Trophoblast cell (in vitro differentiated cells and primary cell): ENCODE measurements around the gene GFOD1.
"Not testable (repeated sequence)": the region's sequence is repeated elsewhere in the genome, so short reads cannot be mapped to it uniquely, and the experiment has no call there.

ENCODE experiments used
- DNase-seq, 2 donors: peaks; one replicate each; pipeline ENCODE4 v3.0.0-alpha.2; 2016
- H2AFZ ChIP-seq: 2 replicates; pipeline ENCODE4 v1.6.1; 2013; ENCODE audit warnings: low read length, moderate library complexity, mild to moderate bottlenecking; ENCODE audit not compliant: insufficient read depth, poor library complexity
- H2AK5ac ChIP-seq: 2 replicates; pipeline ENCODE4 v1.6.1; 2013; ENCODE audit warnings: mild to moderate bottlenecking, low read length
- H2BK120ac ChIP-seq: 2 replicates; pipeline ENCODE4 v1.6.1; 2013; ENCODE audit warnings: low read length, mild to moderate bottlenecking, moderate library complexity; ENCODE audit not compliant: insufficient read depth, poor library complexity
- H2BK12ac ChIP-seq: 2 replicates; pipeline ENCODE4 v1.6.1; 2013; ENCODE audit warnings: mild to moderate bottlenecking, low read length, moderate library complexity
- H2BK5ac ChIP-seq: 2 replicates; pipeline ENCODE4 v1.6.1; 2013; ENCODE audit warnings: low read length, low read depth, moderate library complexity, mild to moderate bottlenecking; ENCODE audit not compliant: poor library complexity
- H3K14ac ChIP-seq: 2 replicates; pipeline ENCODE4 v1.6.1; 2013; ENCODE audit warnings: mild to moderate bottlenecking, low read length
- H3K18ac ChIP-seq: 2 replicates; pipeline ENCODE4 v1.6.1; 2013; ENCODE audit warnings: mild to moderate bottlenecking, low read length
- H3K23ac ChIP-seq: 2 replicates; pipeline ENCODE4 v1.6.1; 2013; ENCODE audit warnings: low read length
- H3K27ac ChIP-seq: 2 replicates; pipeline ENCODE4 v1.5.1; 2013; ENCODE audit warnings: low read depth, mild to moderate bottlenecking, inconsistent platforms, low read length, moderate library complexity
- H3K27me3 ChIP-seq: 2 replicates; pipeline ENCODE4 v1.6.1; 2013; ENCODE audit warnings: inconsistent platforms, mild to moderate bottlenecking, low read length, moderate library complexity; ENCODE audit not compliant: insufficient read depth
- H3K36me3 ChIP-seq, 2 experiments: 1 replicate in 1 of 2; 2 replicates in 1 of 2; pipeline ENCODE4 v1.6.1; 2013; ENCODE audit warnings: low read length in 2 of 2, mild to moderate bottlenecking in 2 of 2, moderate library complexity in 1 of 2; ENCODE audit not compliant: insufficient read depth in 2 of 2, control insufficient read depth in 1 of 2
- H3K4ac ChIP-seq: 2 replicates; pipeline ENCODE4 v1.6.1; 2013; ENCODE audit warnings: low read depth, mild to moderate bottlenecking, low read length, moderate library complexity
- H3K4me1 ChIP-seq, 2 experiments: 1 replicate in 1 of 2; 2 replicates in 1 of 2; pipeline ENCODE4 v1.6.1; 2013; ENCODE audit warnings: low read length in 2 of 2, mild to moderate bottlenecking in 2 of 2, moderate library complexity in 1 of 2; ENCODE audit not compliant: insufficient read depth in 2 of 2, control insufficient read depth in 1 of 2
- H3K4me2 ChIP-seq: 2 replicates; pipeline ENCODE4 v1.6.1; 2013; ENCODE audit warnings: inconsistent platforms, mild to moderate bottlenecking, low read length, moderate library complexity
- H3K4me3 ChIP-seq: 2 replicates; pipeline ENCODE4 v1.5.1; 2013; ENCODE audit warnings: mild to moderate bottlenecking, low read depth, low read length, inconsistent platforms
- H3K79me1 ChIP-seq: one replicate; pipeline ENCODE4 v1.6.1; 2013; ENCODE audit warnings: low read length
- H3K79me2 ChIP-seq: 2 replicates; pipeline ENCODE4 v1.6.1; 2013; ENCODE audit warnings: low read length, mild to moderate bottlenecking; ENCODE audit not compliant: control insufficient read depth, insufficient read depth, poor library complexity
- H3K9ac ChIP-seq: 2 replicates; pipeline ENCODE4 v1.6.1; 2013; ENCODE audit warnings: mild to moderate bottlenecking, low read length
- H3K9me3 ChIP-seq: 2 replicates; pipeline ENCODE4 v1.6.1; 2013; ENCODE audit warnings: low read depth, mild to moderate bottlenecking, control low read depth, inconsistent platforms, low read length; ENCODE audit not compliant: insufficient read depth
- H4K12ac ChIP-seq: 2 replicates; pipeline ENCODE4 v1.6.1; 2013; ENCODE audit warnings: low read depth, mild to moderate bottlenecking, low read length, moderate library complexity
- H4K8ac ChIP-seq: 2 replicates; pipeline ENCODE4 v1.6.1; 2013; ENCODE audit warnings: low read depth, mild to moderate bottlenecking, low read length, moderate library complexity
- H4K91ac ChIP-seq: one replicate; pipeline ENCODE4 v1.6.1; 2013; ENCODE audit warnings: low read depth, mild to moderate bottlenecking, low read length, moderate library complexity
- WGBS: extraction: QIAGEN DNeasy Blood & Tissue Kit; methylation state at CpG from one replicate; pipeline ENCODE4 v1.1.7; 2013; ENCODE audit warnings: missing lambda C conversion rate; ENCODE audit not compliant: insufficient read length, insufficient coverage; ENCODE audit errors: extremely low coverage; 5-methylcytosine and 5-hydroxymethylcytosine counted together

The GFOD1 gene

DNA sequence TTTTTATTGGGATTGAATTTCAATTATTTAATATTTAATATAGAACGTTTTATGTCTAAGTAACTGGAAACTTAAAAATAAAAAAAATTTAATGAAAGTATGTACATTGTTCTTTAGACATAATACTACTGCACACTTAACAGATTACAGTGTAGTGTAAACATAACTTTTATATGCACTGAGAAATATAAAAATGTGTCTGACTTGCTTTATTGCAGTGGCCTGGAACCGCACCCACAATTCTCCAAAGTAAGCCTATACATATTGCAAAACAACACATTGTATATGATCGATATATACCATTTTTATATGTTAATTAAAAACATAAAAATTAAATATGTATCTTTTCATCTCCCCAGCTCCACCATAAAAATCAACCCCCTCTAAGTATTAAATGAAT is 42.8 kb downstream of the GFOD1 start:
- no peaks in the 10 kb centered on the region for H3K79me1 ChIP-seq
- H2BK5ac ChIP-seq: no peak overlapping the region
- no peaks in the 10 kb centered on the region for H3K27me3 ChIP-seq
- no peak overlapping the region for H3K4me3 ChIP-seq
- H3K14ac ChIP-seq: no peak overlapping the region
- H3K18ac ChIP-seq: no peak overlapping the region
- H3K9ac ChIP-seq: no peak overlapping the region
- no peak overlapping the region for H4K12ac ChIP-seq
- H3K36me3 ChIP-seq: no peaks in the 10 kb centered on the region
- no peaks in the 10 kb centered on the region for H3K9me3 ChIP-seq
- no peak overlapping the region for H2AFZ ChIP-seq
- H4K8ac ChIP-seq: no peak overlapping the region
- H3K4me2 ChIP-seq: no peak overlapping the region
- no peak for DNase-seq
- H2AK5ac ChIP-seq: no peak overlapping the region
- no peak overlapping the region for H3K4ac ChIP-seq
- no peaks in the 10 kb centered on the region for H3K4me1 ChIP-seq
- no peak overlapping the region for H3K23ac ChIP-seq
- no peak overlapping the region for H2BK120ac ChIP-seq
- no peak overlapping the region for H3K27ac ChIP-seq
- no peak overlapping the region for H2BK12ac ChIP-seq
- no CpG with 5 or more reads among the region's 3 CpGs for WGBS
- no peak overlapping the region for H4K91ac ChIP-seq
- no peaks in the 10 kb centered on the region for H3K79me2 ChIP-seq

GRCh38 chr6:13443978-13444377 is 43.4 kb downstream of the GFOD1 start:
- not testable (repeated sequence) for H3K27me3 ChIP-seq, H3K4ac ChIP-seq, H3K9me3 ChIP-seq, H3K9ac ChIP-seq, H2BK12ac ChIP-seq, H3K79me2 ChIP-seq, H4K8ac ChIP-seq, H3K4me1 ChIP-seq, H2BK5ac ChIP-seq, H3K4me2 ChIP-seq, H4K12ac ChIP-seq, H3K23ac ChIP-seq, H3K79me1 ChIP-seq, H4K91ac ChIP-seq, H2AK5ac ChIP-seq, H2AFZ ChIP-seq, H3K14ac ChIP-seq, DNase-seq, H3K18ac ChIP-seq, H2BK120ac ChIP-seq, H3K36me3 ChIP-seq, H3K4me3 ChIP-seq, H3K27ac ChIP-seq
- no CpG with 5 or more reads among the region's 6 CpGs for WGBS

DNA sequence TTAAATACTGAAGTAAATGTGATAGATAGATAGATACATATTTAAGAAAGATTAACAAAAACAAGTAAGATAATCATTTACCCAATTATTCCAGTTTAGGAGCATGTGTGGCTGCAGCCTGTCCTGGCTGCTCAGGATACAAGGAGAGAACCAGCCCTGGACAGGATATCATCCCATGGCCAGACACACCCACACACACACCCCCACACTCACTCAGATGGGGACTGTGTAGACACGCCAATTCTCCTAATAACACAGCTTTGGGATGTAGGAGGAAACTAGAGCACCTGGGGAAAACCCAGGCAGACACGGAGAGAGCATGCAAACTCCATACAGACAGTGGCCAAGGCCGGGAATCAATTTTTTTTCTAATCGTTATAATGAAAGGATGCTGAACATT is 45.6 kb downstream of the GFOD1 start:
- Histone ChIP-seq H4K91ac (no peak overlapping the region), H4K8ac (no peak overlapping the region), H3K4me3 (no peak overlapping the region), H3K4ac (no peak overlapping the region), H4K12ac (no peak overlapping the region), H3K18ac (no peak overlapping the region), H3K27me3 (no peaks in the 10 kb centered on the region), H2BK120ac (no peak overlapping the region), H3K27ac (no peak overlapping the region), H3K9me3 (no peaks in the 10 kb centered on the region), H3K79me2 (no peaks in the 10 kb centered on the region), H3K4me2 (no peak overlapping the region), H3K9ac (no peak overlapping the region), H3K36me3 (no peaks in the 10 kb centered on the region), H3K4me1 (no peaks in the 10 kb centered on the region), H3K23ac (no peak overlapping the region), H3K79me1 (no peaks in the 10 kb centered on the region), H2BK5ac (no peak overlapping the region), H2AFZ (no peak overlapping the region), H2AK5ac (no peak overlapping the region), H3K14ac (no peak overlapping the region), H2BK12ac (no peak overlapping the region)
- no CpG with 5 or more reads among the region's 4 CpGs for WGBS
- DNase-seq: no peak

DNA sequence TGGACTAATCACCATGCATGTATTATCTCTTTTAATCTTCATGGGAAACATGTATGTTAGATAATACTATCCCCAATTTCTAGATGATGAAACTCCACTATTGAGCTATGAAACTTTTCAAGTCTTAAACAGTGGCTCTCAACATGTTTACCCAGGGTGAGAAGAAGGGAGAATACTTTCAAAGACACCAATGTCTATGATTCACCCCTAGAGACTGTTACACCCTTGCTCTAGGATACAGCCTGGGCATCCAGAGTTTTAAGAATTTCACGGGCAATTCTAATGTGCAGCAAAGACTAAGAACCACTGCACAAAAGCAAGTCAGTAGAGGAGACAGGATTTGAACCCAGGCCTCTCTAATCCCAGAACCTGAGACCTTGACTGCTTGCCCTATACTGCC is 47.8 kb downstream of the GFOD1 start:
- no peaks in the 10 kb centered on the region for H3K4me1 ChIP-seq
- H3K27ac ChIP-seq: no peak overlapping the region
- H2BK5ac ChIP-seq: no peak overlapping the region
- no peaks in the 10 kb centered on the region for H3K79me2 ChIP-seq
- no peak overlapping the region for H2BK120ac ChIP-seq
- no CpG with 5 or more reads among the region's 1 CpG for WGBS
- H2AK5ac ChIP-seq: no peak overlapping the region
- DNase-seq: no peak
- H3K36me3 ChIP-seq: no peaks in the 10 kb centered on the region
- no peak overlapping the region for H2AFZ ChIP-seq
- H3K4me3 ChIP-seq: no peak overlapping the region
- H3K79me1 ChIP-seq: no peaks in the 10 kb centered on the region
- no peak overlapping the region for H4K91ac ChIP-seq
- no peak overlapping the region for H4K8ac ChIP-seq
- no peak overlapping the region for H2BK12ac ChIP-seq
- no peak overlapping the region for H3K23ac ChIP-seq
- H3K18ac ChIP-seq: no peak overlapping the region
- no peak overlapping the region for H4K12ac ChIP-seq
- H3K4ac ChIP-seq: no peak overlapping the region
- H3K14ac ChIP-seq: no peak overlapping the region
- H3K9ac ChIP-seq: no peak overlapping the region
- no peaks in the 10 kb centered on the region for H3K27me3 ChIP-seq
- no peak overlapping the region for H3K4me2 ChIP-seq
- H3K9me3 ChIP-seq: no peaks in the 10 kb centered on the region
